ENCODE data around the gene ACTN4. TPM values are rescaled to one million over a fixed set of nuclear protein-coding genes. Genes with fewer than 3 reads are reported as not detected.

Gene ACTN4
- total and polyA plus RNA-seq, 3 donors from 2014 or later: 112 to 158 (median 135) TPM

DNA sequence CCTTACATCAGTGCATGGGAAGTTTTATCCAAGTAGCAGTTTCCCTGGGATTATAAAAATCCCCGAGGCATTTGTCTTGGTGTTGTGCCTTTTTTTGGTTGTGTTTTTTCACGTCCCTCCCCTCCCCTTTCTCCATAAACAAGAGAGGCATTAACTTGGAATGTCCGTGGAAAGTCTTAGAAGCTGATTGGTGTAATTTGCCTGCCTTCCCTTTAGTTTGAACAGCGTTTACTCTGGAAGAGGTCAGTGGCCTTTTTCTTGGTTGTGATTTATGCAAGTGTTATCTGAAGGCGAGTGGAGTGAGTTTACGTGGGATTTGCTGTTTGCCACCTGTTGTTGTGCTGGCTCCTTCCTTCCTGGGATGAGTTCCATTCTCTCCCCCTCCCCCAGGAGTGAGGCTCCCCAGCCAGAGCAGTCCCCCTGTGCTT, 7.2 kb downstream of the ACTN4 start:
- DNase-seq: no peak
- TF ChIP-seq, protein P1, sequence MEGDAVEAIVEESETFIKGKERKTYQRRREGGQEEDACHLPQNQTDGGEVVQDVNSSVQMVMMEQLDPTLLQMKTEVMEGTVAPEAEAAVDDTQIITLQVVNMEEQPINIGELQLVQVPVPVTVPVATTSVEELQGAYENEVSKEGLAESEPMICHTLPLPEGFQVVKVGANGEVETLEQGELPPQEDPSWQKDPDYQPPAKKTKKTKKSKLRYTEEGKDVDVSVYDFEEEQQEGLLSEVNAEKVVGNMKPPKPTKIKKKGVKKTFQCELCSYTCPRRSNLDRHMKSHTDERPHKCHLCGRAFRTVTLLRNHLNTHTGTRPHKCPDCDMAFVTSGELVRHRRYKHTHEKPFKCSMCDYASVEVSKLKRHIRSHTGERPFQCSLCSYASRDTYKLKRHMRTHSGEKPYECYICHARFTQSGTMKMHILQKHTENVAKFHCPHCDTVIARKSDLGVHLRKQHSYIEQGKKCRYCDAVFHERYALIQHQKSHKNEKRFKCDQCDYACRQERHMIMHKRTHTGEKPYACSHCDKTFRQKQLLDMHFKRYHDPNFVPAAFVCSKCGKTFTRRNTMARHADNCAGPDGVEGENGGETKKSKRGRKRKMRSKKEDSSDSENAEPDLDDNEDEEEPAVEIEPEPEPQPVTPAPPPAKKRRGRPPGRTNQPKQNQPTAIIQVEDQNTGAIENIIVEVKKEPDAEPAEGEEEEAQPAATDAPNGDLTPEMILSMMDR (IDR thresholded peaks at IDR 0.05): no peak
- TF ChIP-seq POLR2A (IDR thresholded peaks at IDR 0.05): no peak
- Histone ChIP-seq H3K36me3 (ENCODE audit: low read depth, missing control alignments) (no peaks in the 10 kb centered on the region), H3K27me3 (no peaks in the 10 kb centered on the region), H3K4me3 (no peak overlapping the region), H3K27ac (peak overlapping the region in 1 of 2 donors; percentile 28), H3K9me3 (no peaks in the 10 kb centered on the region), H3K4me1 (peaks cover 82% of the 10 kb centered on the region)
- 47 to 62% methylated on average over 6 of the region's 6 CpGs for WGBS, 2 donors
- intact Hi-C loops (cut with DNase I; ENCODE audit: low total_unique reads): loop anchor here (10.0 kb wide), 1 partner anchor 70 kb away; no protein-coding TSS in a partner anchor

DNA sequence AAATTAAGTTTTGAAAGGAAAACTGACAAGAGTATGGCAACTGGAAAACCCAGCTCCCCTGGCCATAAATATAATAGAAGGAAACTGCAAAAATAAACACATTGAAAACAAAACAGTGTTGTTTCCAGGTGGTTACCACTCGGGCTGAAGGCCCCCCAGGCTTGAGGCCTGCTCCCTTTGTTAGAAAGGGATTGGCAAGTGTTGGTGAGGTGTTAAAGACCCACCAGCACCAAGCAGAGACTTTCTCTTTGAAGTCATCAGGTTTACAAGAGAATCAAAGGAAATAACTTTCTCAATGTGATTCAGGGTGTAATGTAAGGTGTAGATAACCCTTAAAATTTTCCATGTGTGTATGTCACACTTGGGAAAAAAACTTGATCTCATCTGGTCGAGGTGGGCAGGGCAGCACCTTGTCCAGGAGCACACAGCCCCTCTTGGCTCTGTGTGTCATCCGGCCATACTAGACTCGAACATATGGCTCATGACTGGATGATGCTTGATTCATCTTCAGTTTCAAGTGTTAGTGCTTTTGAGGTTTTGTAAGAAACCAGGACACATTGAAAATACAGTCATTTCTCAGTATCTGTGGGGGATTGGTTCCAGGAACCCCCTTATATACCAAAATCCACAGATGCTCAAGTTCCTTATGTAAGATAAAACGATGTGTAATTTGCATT, 7.8 kb downstream of the ACTN4 start:
- DNase-seq: no peak
- TF ChIP-seq, protein P1 (IDR thresholded peaks at IDR 0.05): no peak
- TF ChIP-seq POLR2A (IDR thresholded peaks at IDR 0.05): no peak
- Histone ChIP-seq H3K36me3 (ENCODE audit: low read depth, missing control alignments) (no peaks in the 10 kb centered on the region), H3K9me3 (no peaks in the 10 kb centered on the region), H3K27me3 (no peaks in the 10 kb centered on the region), H3K27ac (peak overlapping the region in 1 of 2 donors; percentile 28), H3K4me1 (peaks cover 82% of the 10 kb centered on the region), H3K4me3 (no peak overlapping the region)
- WGBS, 2 donors: 75% methylated on average over 5 of the region's 5 CpGs
- intact Hi-C loops (cut with DNase I; ENCODE audit: low total_unique reads): loop anchor here (10.0 kb wide), 1 partner anchor 70 kb away; no protein-coding TSS in a partner anchor

DNA sequence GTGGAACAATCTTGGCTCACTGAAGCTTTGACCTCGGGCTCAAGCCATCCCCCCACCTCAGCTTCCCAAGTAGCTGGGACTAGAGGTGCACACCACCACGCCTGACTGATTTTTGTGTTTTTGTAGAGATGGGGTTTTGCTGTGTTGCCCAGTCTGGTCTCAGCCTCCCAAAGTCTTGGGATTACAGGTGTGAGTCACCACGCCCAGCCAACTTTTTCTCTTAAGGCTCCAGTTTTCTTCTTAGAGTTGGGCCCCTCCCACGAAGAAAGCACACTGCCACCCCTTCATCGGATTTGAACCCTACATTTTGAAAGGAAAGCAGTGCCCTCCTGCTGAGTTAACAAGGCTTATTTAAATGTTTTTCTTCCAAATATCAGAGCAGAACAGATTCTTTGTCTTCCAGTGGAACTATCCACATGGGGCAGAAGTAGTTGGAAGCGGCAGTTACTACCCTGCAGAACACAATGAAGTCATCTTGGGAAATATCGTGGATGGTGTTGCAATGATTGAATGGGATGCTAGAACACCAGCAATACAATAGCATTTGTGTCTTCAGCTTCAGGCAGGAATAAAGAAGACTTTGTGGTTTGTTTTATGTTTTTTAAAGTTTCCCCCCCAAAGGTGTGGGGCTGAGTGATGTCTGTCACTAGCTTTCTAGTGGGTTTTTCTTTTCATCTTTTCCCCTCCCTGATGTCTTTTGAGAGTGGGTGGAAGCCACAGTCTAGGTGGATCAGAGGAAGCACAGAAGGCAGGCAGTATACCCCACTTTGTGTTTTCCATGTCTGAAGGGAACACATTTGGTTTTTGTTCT, 8.9 kb downstream of the ACTN4 start:
- peak overlapping the region in 1 of 2 donors; percentile 89 for H3K27ac ChIP-seq
- no peak for DNase-seq
- no peaks in the 10 kb centered on the region for H3K9me3 ChIP-seq
- WGBS, 2 donors: 70 to 82% methylated on average over 7 of the region's 7 CpGs
- H3K4me1 ChIP-seq: peaks cover 81% of the 10 kb centered on the region
- TF ChIP-seq, protein P1 (IDR thresholded peaks at IDR 0.05): no peak
- no peak for TF ChIP-seq POLR2A (IDR thresholded peaks at IDR 0.05)
- intact Hi-C loops (cut with DNase I; ENCODE audit: low total_unique reads): loop anchor here (10.0 kb wide), 1 partner anchor 68 kb away; no protein-coding TSS in a partner anchor
- no peak overlapping the region for H3K4me3 ChIP-seq
- H3K36me3 ChIP-seq (ENCODE audit: low read depth, missing control alignments): no peaks in the 10 kb centered on the region
- no peaks in the 10 kb centered on the region for H3K27me3 ChIP-seq

DNA sequence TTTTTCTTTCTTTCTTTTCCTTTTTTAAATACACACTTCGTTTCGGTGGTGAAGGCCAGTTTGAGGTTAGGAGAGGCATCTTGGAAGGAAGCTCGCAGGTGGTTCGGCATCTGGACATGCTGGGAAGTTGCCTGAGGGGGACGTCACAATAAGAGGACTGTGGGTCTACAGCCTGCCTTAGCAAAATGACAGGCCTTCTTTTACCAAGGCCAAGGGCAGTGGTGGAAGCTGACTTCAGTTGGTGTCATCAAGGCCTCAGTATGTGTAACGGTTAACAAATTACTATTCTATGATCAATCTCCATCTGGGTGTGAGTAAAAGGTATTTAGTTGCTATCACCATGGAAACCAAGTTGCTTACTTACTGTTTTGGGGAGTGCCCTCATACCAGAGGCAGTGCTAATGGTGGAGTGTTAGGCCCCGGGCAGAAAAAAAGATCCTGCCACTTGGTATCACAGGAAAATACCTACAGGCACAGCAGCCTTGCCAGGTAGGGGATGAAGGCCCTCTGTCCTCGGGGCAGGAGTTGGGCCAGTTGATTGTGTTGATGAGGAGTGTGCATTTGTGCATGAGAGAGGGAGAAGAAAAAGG, 10.3 kb downstream of the ACTN4 start:
- peaks cover 79% of the 10 kb centered on the region for H3K4me1 ChIP-seq
- H3K9me3 ChIP-seq: no peaks in the 10 kb centered on the region
- WGBS, 2 donors: 41 to 64% methylated on average over 8 of the region's 8 CpGs
- H3K4me3 ChIP-seq: no peak overlapping the region
- H3K27me3 ChIP-seq: no peaks in the 10 kb centered on the region
- intact Hi-C loops (cut with DNase I; ENCODE audit: low total_unique reads): loop anchor here (10.0 kb wide), 1 partner anchor 67 kb away; no protein-coding TSS in a partner anchor
- no peak for TF ChIP-seq POLR2A (IDR thresholded peaks at IDR 0.05)
- TF ChIP-seq, protein P1 (IDR thresholded peaks at IDR 0.05): no peak
- DNase-seq: no peak
- H3K27ac ChIP-seq: peak overlapping the region; percentile 83 to 89
- H3K36me3 ChIP-seq (ENCODE audit: low read depth, missing control alignments): no peaks in the 10 kb centered on the region
